ENCODE results near the gene SLC25A11. TPM values are rescaled to one million over a fixed set of nuclear protein-coding genes. Genes with fewer than 3 reads are reported as not detected.

The SLC25A11 gene
- total RNA-seq, 1 experiment from 2014 or later = 38.4 TPM

GRCh38 chr17:4893721-4894560 lies 45.9 kb downstream of the SLC25A11 start:
- no peak for TF ChIP-seq CTCF (IDR thresholded peaks at IDR 0.05; ENCODE audit: unreplicated experiment)
- Mint-ChIP-seq H3K4me1 (ENCODE audit: low read depth, unreplicated experiment) (no peaks in the 10 kb centered on the region), H3K27ac (ENCODE audit: unreplicated experiment) (no peak overlapping the region), H3K4me3 (ENCODE audit: low read depth, unreplicated experiment) (no peak overlapping the region), H3K9me3 (ENCODE audit: low read depth, unreplicated experiment) (no peaks in the 10 kb centered on the region), H3K36me3 (ENCODE audit: insufficient read depth, unreplicated experiment) (peaks cover 34% of the 10 kb centered on the region), H3K27me3 (ENCODE audit: unreplicated experiment) (no peaks in the 10 kb centered on the region)
- intact Hi-C loops (cut with micrococcal nuclease; ENCODE audit: unreplicated experiment) = no loop called here
- BruUV-seq (replicated peaks) = no TSS peak
- DNase-seq = no peak
- CTCF ChIA-PET = no interaction called here

- no peaks in the 10 kb centered on the region for H3K4me1 Mint-ChIP-seq (ENCODE audit: low read depth, unreplicated experiment)
- no peak for DNase-seq
- H3K27me3 Mint-ChIP-seq (ENCODE audit: unreplicated experiment) = no peaks in the 10 kb centered on the region
- no peak overlapping the region for H3K4me3 Mint-ChIP-seq (ENCODE audit: low read depth, unreplicated experiment)
- H3K36me3 Mint-ChIP-seq (ENCODE audit: insufficient read depth, unreplicated experiment) = peaks cover 36% of the 10 kb centered on the region
- BruUV-seq (replicated peaks) = no TSS peak
- CTCF ChIA-PET = no interaction called here
- no peak for TF ChIP-seq CTCF (IDR thresholded peaks at IDR 0.05; ENCODE audit: unreplicated experiment)
- no peak overlapping the region for H3K27ac Mint-ChIP-seq (ENCODE audit: unreplicated experiment)
- intact Hi-C loops (cut with micrococcal nuclease; ENCODE audit: unreplicated experiment) = no loop called here
- no peaks in the 10 kb centered on the region for H3K9me3 Mint-ChIP-seq (ENCODE audit: low read depth, unreplicated experiment)
Observed at GRCh38 chr17:4893272-4893671, 46.6 kb downstream of the SLC25A11 start.

- BruUV-seq (replicated peaks) = no TSS peak
- no peak for DNase-seq
- Mint-ChIP-seq H3K36me3 (ENCODE audit: insufficient read depth, unreplicated experiment) (peaks cover 36% of the 10 kb centered on the region), H3K4me3 (ENCODE audit: low read depth, unreplicated experiment) (no peak overlapping the region), H3K9me3 (ENCODE audit: low read depth, unreplicated experiment) (no peaks in the 10 kb centered on the region), H3K27ac (ENCODE audit: unreplicated experiment) (no peak overlapping the region), H3K4me1 (ENCODE audit: low read depth, unreplicated experiment) (no peaks in the 10 kb centered on the region), H3K27me3 (ENCODE audit: unreplicated experiment) (no peaks in the 10 kb centered on the region)
- intact Hi-C loops (cut with micrococcal nuclease; ENCODE audit: unreplicated experiment) = no loop called here
- CTCF ChIA-PET = no interaction called here
- no peak for TF ChIP-seq CTCF (IDR thresholded peaks at IDR 0.05; ENCODE audit: unreplicated experiment)
Observed at GRCh38 chr17:4892499-4893221, 47.2 kb downstream of the SLC25A11 start.

- no TSS peak for BruUV-seq (replicated peaks)
- Mint-ChIP-seq H3K27ac (ENCODE audit: unreplicated experiment) (no peak overlapping the region), H3K36me3 (ENCODE audit: insufficient read depth, unreplicated experiment) (peaks cover 45% of the 10 kb centered on the region), H3K4me3 (ENCODE audit: low read depth, unreplicated experiment) (no peak overlapping the region), H3K4me1 (ENCODE audit: low read depth, unreplicated experiment) (no peaks in the 10 kb centered on the region), H3K9me3 (ENCODE audit: low read depth, unreplicated experiment) (no peaks in the 10 kb centered on the region), H3K27me3 (ENCODE audit: unreplicated experiment) (no peaks in the 10 kb centered on the region)
- CTCF ChIA-PET = interaction anchor here (1.0 kb wide), 1 partner anchor 104 kb away, joined by 4 read pairs; no protein-coding TSS in a partner anchor
- intact Hi-C loops (cut with micrococcal nuclease; ENCODE audit: unreplicated experiment) = no loop called here
- no peak for DNase-seq
- no peak for TF ChIP-seq CTCF (IDR thresholded peaks at IDR 0.05; ENCODE audit: unreplicated experiment)
Observed at GRCh38 chr17:4891411-4892410, 48.1 kb downstream of the SLC25A11 start.

Measured in Calu3 (cell line).